ENCODE data around the gene AMT.

AMT gene

GRCh38 chr3:49427586-49427985 lies 5.3 kb upstream of the AMT start:
- FAIRE-seq (no peak), DNase-seq (ENCODE audit: insufficient read length, low spot score) (no peak)
- no peak for TF ChIP-seq PAX5 (IDR thresholded peaks at IDR 0.05; ENCODE audit: insufficient read depth, low read length, severe bottlenecking)
- TF ChIP-seq SPI1 (IDR thresholded peaks at IDR 0.05; ENCODE audit: low read depth, low read length): no peak
- TF ChIP-seq POU2F2 (IDR thresholded peaks at IDR 0.05; ENCODE audit: low read depth, low read length): no peak
- no peak for TF ChIP-seq TAF1 (IDR thresholded peaks at IDR 0.05; ENCODE audit: low read depth, low read length)

DNA sequence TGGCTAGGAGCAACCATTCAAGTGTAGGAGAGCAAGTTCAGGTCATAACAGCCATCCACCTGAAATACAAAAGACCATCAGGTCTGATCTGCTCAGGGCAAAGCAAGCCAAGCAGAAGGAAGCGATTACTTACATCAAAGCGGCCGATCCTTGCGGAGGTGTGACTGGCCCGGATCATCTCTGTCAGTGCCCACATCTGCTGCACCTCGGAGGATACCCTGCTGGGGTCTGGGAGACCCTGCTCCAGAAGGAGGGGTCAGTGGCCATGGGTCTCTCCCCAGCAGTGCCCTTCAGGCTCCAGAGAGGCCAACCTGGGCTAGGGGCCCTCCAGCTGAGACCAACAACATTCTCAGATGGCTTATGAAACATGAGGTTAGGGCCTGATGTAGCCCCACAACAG lies 2.5 kb upstream of the AMT start:
- DNase-seq (ENCODE audit: insufficient read length, low spot score) (no peak), FAIRE-seq (no peak)
- TF ChIP-seq POLR2AphosphoS5 (IDR thresholded peaks at IDR 0.05; ENCODE audit: low read depth, low read length) (no peak), SPI1 (IDR thresholded peaks at IDR 0.05; ENCODE audit: low read depth, low read length) (no peak), PAX5 (IDR thresholded peaks at IDR 0.05; ENCODE audit: insufficient read depth, low read length, severe bottlenecking) (no peak), POU2F2 (IDR thresholded peaks at IDR 0.05; ENCODE audit: low read depth, low read length) (no peak), POLR2A (IDR thresholded peaks at IDR 0.05; ENCODE audit: low read depth, low read length) (no peak), TAF1 (IDR thresholded peaks at IDR 0.05; ENCODE audit: low read depth, low read length) (no peak)

DNA sequence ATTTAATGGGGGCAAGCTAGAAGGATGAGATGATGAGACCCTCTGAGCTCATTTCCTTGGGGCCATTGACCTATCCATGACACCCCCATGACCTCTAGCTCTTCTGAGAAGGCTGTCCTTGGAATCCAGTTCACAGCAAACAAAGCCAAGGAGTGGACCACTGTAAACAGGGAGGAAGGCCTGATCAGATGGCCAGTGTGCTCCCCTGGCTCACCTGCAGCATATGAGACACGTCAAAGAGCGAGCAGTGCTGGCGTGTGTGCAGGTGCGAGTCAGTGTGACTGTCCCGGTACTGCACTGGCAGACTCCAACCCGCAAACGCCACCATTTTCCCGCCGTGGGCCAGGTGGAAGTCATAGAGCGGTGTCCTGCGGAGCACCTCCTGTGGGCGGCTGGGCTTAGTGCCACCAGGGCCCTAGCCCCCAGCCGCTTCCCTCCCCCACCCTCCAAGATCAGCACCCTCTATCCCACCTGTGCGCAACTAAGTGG lies 339 bp downstream of the AMT start:
- no peak for DNase-seq (ENCODE audit: insufficient read length, low spot score)
- TF ChIP-seq POLR2AphosphoS5 (IDR thresholded peaks at IDR 0.05; ENCODE audit: low read depth, low read length) (no peak), POU2F2 (IDR thresholded peaks at IDR 0.05; ENCODE audit: low read depth, low read length) (no peak), TAF1 (IDR thresholded peaks at IDR 0.05; ENCODE audit: low read depth, low read length) (no peak)
- peak; percentile 84 for FAIRE-seq

- no peak for TF ChIP-seq POU2F2 (IDR thresholded peaks at IDR 0.05; ENCODE audit: low read depth, low read length)
- TF ChIP-seq PAX5 (IDR thresholded peaks at IDR 0.05; ENCODE audit: insufficient read depth, low read length, severe bottlenecking): no peak
- no peak for TF ChIP-seq SPI1 (IDR thresholded peaks at IDR 0.05; ENCODE audit: low read depth, low read length)
- TF ChIP-seq POLR2AphosphoS5 (IDR thresholded peaks at IDR 0.05; ENCODE audit: low read depth, low read length): no peak
- TF ChIP-seq POLR2A (IDR thresholded peaks at IDR 0.05; ENCODE audit: low read depth, low read length): no peak
- no peak for TF ChIP-seq TAF1 (IDR thresholded peaks at IDR 0.05; ENCODE audit: low read depth, low read length)
- FAIRE-seq: no peak
- no peak for DNase-seq (ENCODE audit: insufficient read length, low spot score)
Measured at GRCh38 chr3:49417516-49418120, 4.7 kb downstream of the AMT start.

- no peak for TF ChIP-seq SPI1 (IDR thresholded peaks at IDR 0.05; ENCODE audit: low read depth, low read length)
- DNase-seq (ENCODE audit: insufficient read length, low spot score): no peak
- peak; percentile 84 for FAIRE-seq
Measured at GRCh38 chr3:49416867-49417266, 5.4 kb downstream of the AMT start.

GRCh38 chr3:49415931-49416601 lies 6.2 kb downstream of the AMT start:
- FAIRE-seq: peak; percentile 96
- peak; percentile 54 for DNase-seq (ENCODE audit: insufficient read length, low spot score)

GRCh38 chr3:49414753-49415152 lies 7.5 kb downstream of the AMT start:
- FAIRE-seq: no peak

More at GRCh38 chr3:49415931-49416601, 6.2 kb downstream of the AMT start:
- TF ChIP-seq POLR2AphosphoS5 (IDR thresholded peaks at IDR 0.05; ENCODE audit: low read depth, low read length) (no peak), SPI1 (IDR thresholded peaks at IDR 0.05; ENCODE audit: low read depth, low read length) (peak; percentile 84), PAX5 (IDR thresholded peaks at IDR 0.05; ENCODE audit: insufficient read depth, low read length, severe bottlenecking) (no peak)

GRCh38 chr3:49413338-49413734 lies 8.9 kb downstream of the AMT start:
- DNase-seq (ENCODE audit: insufficient read length, low spot score) (no peak), FAIRE-seq (no peak)
- TF ChIP-seq TAF1 (IDR thresholded peaks at IDR 0.05; ENCODE audit: low read depth, low read length) (no peak), POLR2AphosphoS5 (IDR thresholded peaks at IDR 0.05; ENCODE audit: low read depth, low read length) (no peak), SPI1 (IDR thresholded peaks at IDR 0.05; ENCODE audit: low read depth, low read length) (no peak), POLR2A (IDR thresholded peaks at IDR 0.05; ENCODE audit: low read depth, low read length) (no peak), PAX5 (IDR thresholded peaks at IDR 0.05; ENCODE audit: insufficient read depth, low read length, severe bottlenecking) (no peak), POU2F2 (IDR thresholded peaks at IDR 0.05; ENCODE audit: low read depth, low read length) (no peak)

More at GRCh38 chr3:49414753-49415152, 7.5 kb downstream of the AMT start:
- no peak for DNase-seq (ENCODE audit: insufficient read length, low spot score)
- no peak for TF ChIP-seq TAF1 (IDR thresholded peaks at IDR 0.05; ENCODE audit: low read depth, low read length)
- TF ChIP-seq SPI1 (IDR thresholded peaks at IDR 0.05; ENCODE audit: low read depth, low read length): no peak
- TF ChIP-seq POLR2AphosphoS5 (IDR thresholded peaks at IDR 0.05; ENCODE audit: low read depth, low read length): no peak
- TF ChIP-seq POU2F2 (IDR thresholded peaks at IDR 0.05; ENCODE audit: low read depth, low read length): no peak
- no peak for TF ChIP-seq PAX5 (IDR thresholded peaks at IDR 0.05; ENCODE audit: insufficient read depth, low read length, severe bottlenecking)
- TF ChIP-seq POLR2A (IDR thresholded peaks at IDR 0.05; ENCODE audit: low read depth, low read length): no peak

- TF ChIP-seq SPI1 (IDR thresholded peaks at IDR 0.05; ENCODE audit: low read depth, low read length): no peak
- no peak for TF ChIP-seq PAX5 (IDR thresholded peaks at IDR 0.05; ENCODE audit: insufficient read depth, low read length, severe bottlenecking)
- TF ChIP-seq POLR2A (IDR thresholded peaks at IDR 0.05; ENCODE audit: low read depth, low read length): no peak
- TF ChIP-seq POU2F2 (IDR thresholded peaks at IDR 0.05; ENCODE audit: low read depth, low read length): no peak
- TF ChIP-seq POLR2AphosphoS5 (IDR thresholded peaks at IDR 0.05; ENCODE audit: low read depth, low read length): no peak
- TF ChIP-seq TAF1 (IDR thresholded peaks at IDR 0.05; ENCODE audit: low read depth, low read length): no peak
- DNase-seq (ENCODE audit: insufficient read length, low spot score): no peak
- FAIRE-seq: no peak
Measured at GRCh38 chr3:49412632-49413337, 9.5 kb downstream of the AMT start.
